Measurements from ENCODE around the gene HOXB6.

Gene HOXB6

GRCh38 chr17:48555258-48556228 is 49.2 kb downstream of the HOXB6 start:
- TF ChIP-seq CTCF (conservative IDR thresholded peaks at IDR 0.05; ENCODE audit: low read depth, low read length): no peak
- DNase-seq (ENCODE audit: low read depth): no peak
- no peak overlapping the region for H3K4me3 ChIP-seq (ENCODE audit: low read depth, low read length)

GRCh38 chr17:48554412-48555257 is 50.2 kb downstream of the HOXB6 start:
- no peak for DNase-seq (ENCODE audit: low read depth)
- no peak for TF ChIP-seq CTCF (conservative IDR thresholded peaks at IDR 0.05; ENCODE audit: low read depth, low read length)
- H3K4me3 ChIP-seq (ENCODE audit: low read depth, low read length): no peak overlapping the region

GRCh38 chr17:48553826-48554225 is 51.0 kb downstream of the HOXB6 start:
- no peak overlapping the region for H3K4me3 ChIP-seq (ENCODE audit: low read depth, low read length)
- TF ChIP-seq CTCF (conservative IDR thresholded peaks at IDR 0.05; ENCODE audit: low read depth, low read length): no peak
- DNase-seq (ENCODE audit: low read depth): no peak

GRCh38 chr17:48553190-48553547 is 51.6 kb downstream of the HOXB6 start:
- H3K4me3 ChIP-seq (ENCODE audit: low read depth, low read length): no peak overlapping the region
- DNase-seq (ENCODE audit: low read depth): no peak
- TF ChIP-seq CTCF (conservative IDR thresholded peaks at IDR 0.05; ENCODE audit: low read depth, low read length): no peak

GRCh38 chr17:48552466-48553189 is 52.2 kb downstream of the HOXB6 start:
- no peak for TF ChIP-seq CTCF (conservative IDR thresholded peaks at IDR 0.05; ENCODE audit: low read depth, low read length)
- no peak for DNase-seq (ENCODE audit: low read depth)
- no peak overlapping the region for H3K4me3 ChIP-seq (ENCODE audit: low read depth, low read length)

- DNase-seq (ENCODE audit: low read depth): no peak
- TF ChIP-seq CTCF (conservative IDR thresholded peaks at IDR 0.05; ENCODE audit: low read depth, low read length): no peak
- H3K4me3 ChIP-seq (ENCODE audit: low read depth, low read length): no peak overlapping the region
Measured at GRCh38 chr17:48551596-48552465, 53.0 kb downstream of the HOXB6 start.

Data from choroid plexus epithelial cell (primary cell).